Esophagus muscularis mucosa (tissue), 4 donors: ENCODE data around the gene PGAP3. TPM values are rescaled to one million over a fixed set of nuclear protein-coding genes. Genes with fewer than 3 reads are reported as not detected.

Experiments used
- DNase-seq: peaks from one replicate; pipeline ENCODE4 v3.0.0-alpha.2; 2017; ENCODE audit errors: extremely low spot score
- H3K27ac ChIP-seq, 4 donors: fragments of 200-600 bp; sonication (generic); replicated peaks in 1 of 4; 1 replicate in 3 of 4; 2 replicates in 1 of 4; pipeline ENCODE4 v1.5.1; 2016 to 2019; ENCODE audit warnings: mild to moderate bottlenecking in 1 of 4
- H3K27me3 ChIP-seq, 4 donors: fragments of 200-600 bp; sonication (generic); one replicate each; pipeline versions ENCODE4 v1.5.1 to v1.6.0; 2016 to 2019
- H3K36me3 ChIP-seq, 4 donors: fragments of 200-600 bp; sonication (generic); one replicate each; pipeline ENCODE4 v1.5.1; 2016 to 2019
- H3K4me1 ChIP-seq, 4 donors: fragments of 200-600 bp; sonication (generic); one replicate each; pipeline ENCODE4 v1.5.1; 2016 to 2019
- H3K4me3 ChIP-seq, 4 donors: fragments of 200-600 bp; sonication (generic); 1 replicate in 2 of 4; 2 replicates in 2 of 4; pipeline ENCODE4 v1.5.1; 2016 to 2019; ENCODE audit warnings: mild to moderate bottlenecking in 4 of 4, moderate library complexity in 1 of 4
- H3K9me3 ChIP-seq, 4 donors: fragments of 200-600 bp; sonication (generic); 1 replicate in 3 of 4; 2 replicates in 1 of 4; pipeline ENCODE4 v1.5.1; 2016 to 2019
- EP300 ChIP-seq: sonication (generic); formaldehyde crosslinking; IDR thresholded peaks from one replicate; pipeline ENCODE4 v1.6.1; 2017; ENCODE audit warnings: antibody characterized with exemption
- POLR2A ChIP-seq: fragments of 450-650 bp; IDR thresholded peaks from one replicate; pipeline ENCODE4 v1.6.1; 2017; ENCODE audit warnings: antibody characterized with exemption, moderate library complexity, mild to moderate bottlenecking, low read depth
- POLR2AphosphoS5 ChIP-seq, 2 donors: sonication (generic); formaldehyde crosslinking; IDR thresholded peaks; one replicate each; pipeline ENCODE4 v1.6.1; 2017; ENCODE audit warnings: antibody characterized with exemption in 2 of 2
- WGBS: methylation state at CpG from one replicate; pipeline ENCODE4 v1.1.5; 2018; 5-methylcytosine and 5-hydroxymethylcytosine counted together
- intact Hi-C: fragments of 100-400 bp; cut with DNase I; formaldehyde crosslinking; loops from one replicate; pipeline ENCODE4 v1.15.1; 2023
- total RNA-seq, 4 donors: library from RNA; depleted of rRNA; stranded (reverse); fragments of >200 nt; gene quantifications; one replicate each; pipeline versions ENCODE4 v1.1.0 to v1.2.1, GENCODE V29; 2016
- TF ChIP-seq, protein P1 (sequence below), 3 experiments: fragments of 200-600 bp in 2 of 3; fragments of 450-650 bp in 1 of 3; sonication (generic) in 2 of 3; IDR thresholded peaks; one replicate each; pipeline ENCODE4 v1.5.1; 2017 to 2019; ENCODE audit warnings: antibody characterized with exemption in 3 of 3, mild to moderate bottlenecking in 2 of 3, moderate library complexity in 1 of 3

The PGAP3 gene
- total RNA-seq, 4 donors from 2014 or later: 6.2 to 9.4 (median 8.5) TPM

DNA sequence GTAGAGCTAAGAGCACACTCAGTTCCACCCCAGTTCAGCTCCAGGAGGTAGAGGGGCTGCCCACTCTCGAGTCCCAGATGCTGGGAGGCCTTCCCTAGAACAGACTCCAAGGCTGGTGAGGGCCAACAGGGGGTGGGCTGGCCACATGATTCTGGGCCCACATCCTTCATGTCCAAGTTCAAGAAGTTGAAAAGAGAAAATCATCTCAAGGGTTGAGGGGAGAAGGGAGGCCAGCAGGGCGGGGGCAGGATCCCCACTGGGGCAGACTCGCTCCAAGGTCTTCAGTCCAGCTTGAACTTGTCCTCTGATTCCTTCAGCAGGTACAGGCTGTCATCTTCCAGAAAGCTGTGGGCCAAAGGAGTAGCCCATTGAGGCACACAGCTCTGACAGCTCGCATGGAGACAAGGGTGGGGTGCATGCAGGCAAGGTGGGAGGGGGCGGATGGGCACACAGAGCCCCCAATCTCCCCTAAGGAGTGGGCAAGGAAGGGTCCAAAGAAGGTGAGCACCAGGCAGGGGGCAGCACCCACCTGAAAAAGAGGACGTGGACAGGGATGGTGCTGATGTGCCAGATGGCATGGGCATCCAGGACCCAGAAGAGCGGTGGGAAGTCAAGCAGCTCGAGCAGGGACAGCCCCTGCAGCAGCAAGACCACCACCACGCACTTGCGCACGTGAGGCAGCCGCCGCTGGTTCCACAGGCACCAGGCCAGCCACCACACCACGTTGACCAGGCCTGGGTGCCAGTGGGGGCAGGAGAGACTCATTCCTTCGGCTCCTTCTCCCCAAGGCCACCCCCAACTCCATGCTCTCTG, 15.1 kb downstream of the PGAP3 start:
- Histone ChIP-seq H3K4me1 (peaks cover 48 to 58% (median 54%) of the 10 kb centered on the region in 4 donors), H3K4me3 (no peak overlapping the region), H3K9me3 (no peaks in the 10 kb centered on the region), H3K36me3 (peaks cover 0 to 5% (median 0%) of the 10 kb centered on the region in 4 donors), H3K27me3 (peaks cover 0 to 46% (median 24%) of the 10 kb centered on the region in 4 donors), H3K27ac (no peak overlapping the region)
- no peak for DNase-seq
- WGBS: 83% methylated on average over 10 of the region's 15 CpGs
- intact Hi-C loops: no loop called here
- TF ChIP-seq, protein P1, sequence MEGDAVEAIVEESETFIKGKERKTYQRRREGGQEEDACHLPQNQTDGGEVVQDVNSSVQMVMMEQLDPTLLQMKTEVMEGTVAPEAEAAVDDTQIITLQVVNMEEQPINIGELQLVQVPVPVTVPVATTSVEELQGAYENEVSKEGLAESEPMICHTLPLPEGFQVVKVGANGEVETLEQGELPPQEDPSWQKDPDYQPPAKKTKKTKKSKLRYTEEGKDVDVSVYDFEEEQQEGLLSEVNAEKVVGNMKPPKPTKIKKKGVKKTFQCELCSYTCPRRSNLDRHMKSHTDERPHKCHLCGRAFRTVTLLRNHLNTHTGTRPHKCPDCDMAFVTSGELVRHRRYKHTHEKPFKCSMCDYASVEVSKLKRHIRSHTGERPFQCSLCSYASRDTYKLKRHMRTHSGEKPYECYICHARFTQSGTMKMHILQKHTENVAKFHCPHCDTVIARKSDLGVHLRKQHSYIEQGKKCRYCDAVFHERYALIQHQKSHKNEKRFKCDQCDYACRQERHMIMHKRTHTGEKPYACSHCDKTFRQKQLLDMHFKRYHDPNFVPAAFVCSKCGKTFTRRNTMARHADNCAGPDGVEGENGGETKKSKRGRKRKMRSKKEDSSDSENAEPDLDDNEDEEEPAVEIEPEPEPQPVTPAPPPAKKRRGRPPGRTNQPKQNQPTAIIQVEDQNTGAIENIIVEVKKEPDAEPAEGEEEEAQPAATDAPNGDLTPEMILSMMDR (IDR thresholded peaks at IDR 0.05): no peak

DNA sequence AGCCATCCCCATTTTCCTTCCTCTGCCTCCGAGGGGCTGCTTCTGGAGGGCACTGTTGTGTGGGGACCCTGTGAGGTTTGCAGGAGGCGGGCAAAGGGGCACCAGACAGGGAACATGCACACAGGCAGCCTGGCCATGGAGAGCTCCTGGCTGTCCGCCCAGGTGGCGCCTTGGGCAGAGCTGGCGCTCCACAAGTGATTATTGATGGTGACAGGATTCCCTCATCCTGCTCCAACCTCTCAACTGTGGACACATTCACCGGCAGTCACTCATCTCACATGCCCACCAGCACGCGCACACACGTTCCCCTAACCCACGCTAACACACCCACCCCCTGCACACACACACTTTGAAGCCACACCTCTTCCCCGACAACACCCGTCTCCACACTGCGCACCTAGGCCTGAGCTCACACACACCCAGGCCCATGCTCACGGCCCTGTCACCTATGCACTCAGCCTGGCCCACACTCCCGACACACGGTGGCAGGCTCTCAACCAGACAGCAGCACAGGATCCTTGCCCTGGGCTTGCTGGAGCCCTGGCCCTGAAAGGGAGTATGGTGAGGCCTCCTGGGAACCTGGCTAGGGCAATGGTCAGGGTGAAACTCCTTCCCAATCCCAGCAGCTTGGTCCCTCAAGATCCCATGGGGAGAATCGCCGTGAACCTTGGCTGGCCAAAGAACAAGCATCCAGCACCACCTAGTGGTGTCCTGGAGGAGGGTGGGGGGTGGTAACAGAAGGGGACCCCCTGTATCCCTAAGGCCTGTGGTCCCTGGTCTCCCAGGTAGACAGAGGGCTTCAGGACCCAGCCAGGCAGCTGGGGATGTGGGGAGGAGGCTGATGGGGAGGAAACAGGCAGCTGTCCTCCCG, 16.0 kb downstream of the PGAP3 start:
- Histone ChIP-seq H3K27me3 (peaks cover 0 to 55% (median 32%) of the 10 kb centered on the region in 4 donors), H3K4me1 (peaks cover 48 to 62% (median 55%) of the 10 kb centered on the region in 4 donors), H3K36me3 (peaks cover 0 to 3% (median 0%) of the 10 kb centered on the region in 4 donors), H3K4me3 (no peak overlapping the region), H3K9me3 (no peaks in the 10 kb centered on the region), H3K27ac (no peak overlapping the region)
- DNase-seq: no peak
- 49% methylated on average over 19 of the region's 19 CpGs for WGBS
- TF ChIP-seq EP300 (no peak), POLR2A (no peak), POLR2AphosphoS5 (IDR thresholded peaks at IDR 0.05) (no peak)
- TF ChIP-seq, protein P1 (IDR thresholded peaks at IDR 0.05): peak; percentile 35 to 44 (median 41)
- intact Hi-C loops: no loop called here

DNA sequence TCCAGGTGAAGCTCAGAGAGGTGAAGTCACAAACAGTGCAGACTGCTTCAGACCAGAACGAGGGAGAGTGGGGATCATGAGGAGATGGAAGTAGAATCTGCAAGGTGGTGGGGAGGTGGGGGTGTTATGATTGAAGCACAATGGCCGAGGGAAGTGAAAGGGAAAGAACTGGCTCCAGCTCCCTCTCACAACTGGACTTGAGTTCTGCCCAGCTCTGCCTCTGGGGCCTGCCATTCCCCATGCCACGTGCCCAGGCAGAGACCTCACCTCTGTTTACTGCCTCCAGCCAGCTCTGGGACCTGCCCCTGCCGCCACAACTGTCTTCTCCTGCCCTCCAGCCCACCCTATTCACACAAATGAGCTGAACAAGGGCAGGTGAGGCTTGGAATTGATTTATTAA, 17.1 kb downstream of the PGAP3 start:
- DNase-seq: no peak
- H3K36me3 ChIP-seq: peaks cover 0 to 1% (median 0%) of the 10 kb centered on the region in 4 donors
- peaks cover 0 to 66% (median 40%) of the 10 kb centered on the region in 4 donors for H3K27me3 ChIP-seq
- TF ChIP-seq, protein P1 (IDR thresholded peaks at IDR 0.05): no peak
- TF ChIP-seq POLR2AphosphoS5 (IDR thresholded peaks at IDR 0.05): no peak
- no peak for TF ChIP-seq EP300
- no peak for TF ChIP-seq POLR2A
- no peak overlapping the region for H3K4me3 ChIP-seq
- 60% methylated on average over 4 of the region's 4 CpGs for WGBS
- H3K4me1 ChIP-seq: peaks cover 48 to 58% (median 53%) of the 10 kb centered on the region in 4 donors
- no peaks in the 10 kb centered on the region for H3K9me3 ChIP-seq
- no peak overlapping the region for H3K27ac ChIP-seq
- intact Hi-C loops: no loop called here

DNA sequence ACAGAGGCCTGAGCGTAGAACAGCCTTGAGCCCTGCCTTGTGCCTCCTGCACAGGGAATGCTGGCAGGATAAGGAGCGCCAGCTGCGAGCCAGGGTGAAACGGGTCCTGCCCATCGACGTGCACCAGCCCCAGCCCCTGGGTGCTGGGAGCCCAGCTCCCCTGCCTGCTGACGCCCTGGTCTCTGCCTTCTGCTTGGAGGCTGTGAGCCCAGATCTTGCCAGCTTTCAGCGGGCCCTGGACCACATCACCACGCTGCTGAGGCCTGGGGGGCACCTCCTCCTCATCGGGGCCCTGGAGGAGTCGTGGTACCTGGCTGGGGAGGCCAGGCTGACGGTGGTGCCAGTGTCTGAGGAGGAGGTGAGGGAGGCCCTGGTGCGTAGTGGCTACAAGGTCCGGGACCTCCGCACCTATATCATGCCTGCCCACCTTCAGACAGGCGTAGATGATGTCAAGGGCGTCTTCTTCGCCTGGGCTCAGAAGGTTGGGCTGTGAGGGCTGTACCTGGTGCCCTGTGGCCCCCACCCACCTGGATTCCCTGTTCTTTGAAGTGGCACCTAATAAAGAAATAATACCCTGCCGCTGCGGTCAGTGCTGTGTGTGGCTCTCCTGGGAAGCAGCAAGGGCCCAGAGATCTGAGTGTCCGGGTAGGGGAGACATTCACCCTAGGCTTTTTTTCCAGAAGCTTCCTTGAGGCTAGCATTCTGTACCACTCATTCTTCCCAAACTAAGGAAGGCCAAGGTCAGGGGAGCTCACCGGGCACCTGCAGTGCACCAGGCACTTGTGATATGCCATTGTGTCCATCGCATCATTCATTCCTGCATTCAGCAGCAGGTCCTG, 17.7 kb downstream of the PGAP3 start:
- peaks cover 0 to 72% (median 42%) of the 10 kb centered on the region in 4 donors for H3K27me3 ChIP-seq
- H3K9me3 ChIP-seq: no peaks in the 10 kb centered on the region
- H3K36me3 ChIP-seq: peaks cover 0 to 3% (median 0%) of the 10 kb centered on the region in 4 donors
- peaks cover 45 to 58% (median 54%) of the 10 kb centered on the region in 4 donors for H3K4me1 ChIP-seq
- H3K4me3 ChIP-seq: no peak overlapping the region
- intact Hi-C loops: no loop called here
- 85% methylated on average over 11 of the region's 23 CpGs for WGBS
- TF ChIP-seq EP300 (no peak), POLR2AphosphoS5 (IDR thresholded peaks at IDR 0.05) (no peak), POLR2A (no peak)
- TF ChIP-seq, protein P1 (IDR thresholded peaks at IDR 0.05): no peak
- DNase-seq: no peak
- H3K27ac ChIP-seq: no peak overlapping the region
